NOMO-1 treated with dmso at 0.1 percent for 144 hours (cell line): ENCODE measurements around the gene AKAP9.
A peak's percentile ranks its signal among the peaks of the same experiment; 100 is the strongest.
"Not testable (repeated sequence)": the region's sequence is repeated elsewhere in the genome, so short reads cannot be mapped to it uniquely, and the experiment has no call there.

ENCODE experiments used
- DNase-seq: peaks from one replicate; lab custom pipeline; 2025; ENCODE audit not compliant: unreplicated experiment; lab: John Stamatoyannopoulos, UW

AKAP9 gene

GRCh38 chr7:92057375-92057774 is 116.7 kb downstream of the AKAP9 start:
- DNase-seq, result no peak

GRCh38 chr7:92058040-92058439 is 117.4 kb downstream of the AKAP9 start:
- peak; percentile 39 for DNase-seq

GRCh38 chr7:92058899-92059298 is 118.2 kb downstream of the AKAP9 start:
- no peak for DNase-seq

GRCh38 chr7:92061154-92061553 is 120.5 kb downstream of the AKAP9 start:
- peak; percentile 92 for DNase-seq

GRCh38 chr7:92064438-92065029 is 123.9 kb downstream of the AKAP9 start:
- no peak for DNase-seq

GRCh38 chr7:92071032-92071431 is 130.4 kb downstream of the AKAP9 start:
- DNase-seq, result no peak

GRCh38 chr7:92072121-92072520 is 131.5 kb downstream of the AKAP9 start:
- no peak for DNase-seq

- no peak for DNase-seq
Observed at GRCh38 chr7:92072708-92073107, 132.0 kb downstream of the AKAP9 start.

GRCh38 chr7:92075455-92076158 is 134.9 kb downstream of the AKAP9 start:
- DNase-seq, result no peak

- no peak for DNase-seq
Observed at GRCh38 chr7:92076509-92076908, 135.8 kb downstream of the AKAP9 start.

GRCh38 chr7:92083922-92084321 is 143.3 kb downstream of the AKAP9 start:
- DNase-seq, result not testable (repeated sequence)

- no peak for DNase-seq
Observed at GRCh38 chr7:92088266-92088665, 147.6 kb downstream of the AKAP9 start.

- DNase-seq, result no peak
Observed at GRCh38 chr7:92092210-92092609, 151.5 kb downstream of the AKAP9 start.

- peak; percentile 76 for DNase-seq
Observed at GRCh38 chr7:92095380-92095779, 154.7 kb downstream of the AKAP9 start.

- no peak for DNase-seq
Observed at GRCh38 chr7:92100534-92100933, 159.9 kb downstream of the AKAP9 start.

- DNase-seq, result not testable (repeated sequence)
Observed at GRCh38 chr7:92102862-92103261, 162.2 kb downstream of the AKAP9 start.

GRCh38 chr7:92108821-92109220 is 168.2 kb downstream of the AKAP9 start:
- no peak for DNase-seq

- DNase-seq, result no peak
Observed at GRCh38 chr7:92110857-92111256, 170.2 kb downstream of the AKAP9 start.

GRCh38 chr7:92115821-92116220 is 175.2 kb downstream of the AKAP9 start:
- DNase-seq, result no peak

GRCh38 chr7:92116949-92117348 is 176.3 kb downstream of the AKAP9 start:
- DNase-seq, result no peak

GRCh38 chr7:92119213-92119759 is 178.6 kb downstream of the AKAP9 start:
- DNase-seq, result no peak

- DNase-seq, result no peak
Observed at GRCh38 chr7:92121681-92122080, 181.0 kb downstream of the AKAP9 start.

GRCh38 chr7:92131093-92131492 is 190.4 kb downstream of the AKAP9 start:
- no peak for DNase-seq
